Motor neuron (in vitro differentiated cells): Measurements from ENCODE around the gene SEPHS1. TPM values are rescaled to one million over a fixed set of nuclear protein-coding genes. Genes with fewer than 3 reads are reported as not detected.
"Not testable (repeated sequence)": the region's sequence is repeated elsewhere in the genome, so short reads cannot be mapped to it uniquely, and the experiment has no call there.

Experiments used
- ATAC-seq, 8 experiments: fragments of 200-7000 bp; cut with Tn5 transposase; replicated peaks in 6 of 8; 2 replicates each; pipeline ENCODE4 v1.8.0; 2021; ENCODE audit warnings: mild to moderate bottlenecking in 8 of 8, moderate library complexity in 8 of 8
- H3K27ac ChIP-seq, 2 donors: fragments of 250-450 bp; sonication (Bioruptor Pico); 2 replicates each; pipeline ENCODE4 v1.9.0; 2021; ENCODE audit warnings: antibody characterized with exemption in 2 of 2, mild to moderate bottlenecking in 2 of 2, moderate library complexity in 1 of 2
- H3K4me1 ChIP-seq, 2 donors: fragments of 250-450 bp; sonication (Bioruptor Pico); replicated peaks in 1 of 2; 2 replicates each; pipeline ENCODE4 v1.6.1; 2021; ENCODE audit warnings: antibody characterized with exemption in 2 of 2, mild to moderate bottlenecking in 2 of 2, moderate library complexity in 1 of 2
- H3K4me3 ChIP-seq, 5 donors: fragments of 250-450 bp; sonication (Bioruptor Pico); 2 replicates each; pipeline ENCODE4 v1.9.0; 2021; ENCODE audit warnings: antibody characterized with exemption in 5 of 5, mild to moderate bottlenecking in 5 of 5, moderate library complexity in 4 of 5
- WGBS, 10 experiments: fragments of 450-650 bp; shearing (Covaris generic); methylation state at CpG; one replicate each; pipeline ENCODE4 v1.0.0; 2022; 5-methylcytosine and 5-hydroxymethylcytosine counted together
- in situ Hi-C, 9 experiments: fragments of 400-800 bp; cut with MboI; loops; one replicate each; pipeline ENCODE4 v1.15.0; 2021; ENCODE audit warnings: low sequenced_read_pairs in 9 of 9, low pct_unique_long_range_greater_than_20kb in 2 of 9; ENCODE audit not compliant: unreplicated experiment in 9 of 9
- total RNA-seq, 8 experiments: library from RNA; unstranded; fragments of 300-600 nt; gene quantifications; 2 replicates each; pipeline versions ENCODE4 v1.2.3 to v1.2.4, GENCODE V29; 2022

SEPHS1 gene
- total RNA-seq, 8 experiments from 2014 or later = 19.7 to 93.3 (median 42.9) TPM

DNA sequence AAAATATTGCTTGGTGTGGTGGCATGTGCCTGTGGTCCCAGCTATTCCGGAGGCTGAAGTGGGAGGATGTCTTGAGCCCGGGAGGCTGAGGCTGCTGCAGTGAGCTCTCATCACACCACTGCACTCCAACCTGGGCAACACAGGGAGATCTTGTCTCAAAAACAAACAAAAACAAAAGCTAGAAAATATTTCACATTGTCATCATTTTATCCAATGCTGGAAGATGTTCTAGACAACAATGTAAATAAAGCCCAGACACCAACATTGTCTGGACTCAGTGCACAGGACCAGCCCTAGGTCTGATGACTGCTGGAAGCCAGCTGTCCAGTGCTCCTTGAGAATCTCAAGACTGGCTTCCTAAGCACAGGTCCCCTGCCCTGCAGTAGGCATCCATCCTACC is 13.5 kb downstream of the SEPHS1 start:
- 93 to 100% (median 100%) methylated on average over 1 to 2 of the region's 2 CpGs; no CpG with 5 or more reads in 5 of the 10 experiments for WGBS, 10 experiments
- Histone ChIP-seq H3K4me3 (no peak overlapping the region), H3K27ac (no peak overlapping the region), H3K4me1 (peaks cover 0 to 2% of the 10 kb centered on the region in 2 donors)
- no peak for ATAC-seq
- in situ Hi-C loops = no loop called here

DNA sequence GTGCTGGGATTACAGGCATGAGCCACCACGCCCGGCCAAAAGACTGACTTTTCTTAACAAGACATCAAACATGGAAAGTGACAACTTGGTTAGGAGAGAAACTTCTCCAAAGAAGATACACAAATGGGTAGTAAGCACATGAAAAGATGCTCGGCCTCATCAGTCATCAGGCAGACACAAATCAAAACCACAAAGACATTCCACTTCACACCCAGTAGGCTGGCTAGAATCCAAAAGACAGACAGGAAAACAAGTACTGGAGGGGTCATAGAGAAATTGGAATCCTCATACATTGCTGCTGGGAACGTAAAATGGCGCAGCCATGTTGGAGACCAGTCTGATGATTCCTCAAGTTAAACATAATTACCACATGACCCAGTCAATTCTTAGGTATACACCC is 16.4 kb downstream of the SEPHS1 start:
- in situ Hi-C loops = no loop called here
- 75 to 100% (median 95%) methylated on average over 2 to 3 of the region's 5 CpGs; no CpG with 5 or more reads in 1 of the 10 experiments for WGBS, 10 experiments
- no peak overlapping the region for H3K4me3 ChIP-seq
- no peak for ATAC-seq
- no peaks in the 10 kb centered on the region for H3K4me1 ChIP-seq
- no peak overlapping the region for H3K27ac ChIP-seq

DNA sequence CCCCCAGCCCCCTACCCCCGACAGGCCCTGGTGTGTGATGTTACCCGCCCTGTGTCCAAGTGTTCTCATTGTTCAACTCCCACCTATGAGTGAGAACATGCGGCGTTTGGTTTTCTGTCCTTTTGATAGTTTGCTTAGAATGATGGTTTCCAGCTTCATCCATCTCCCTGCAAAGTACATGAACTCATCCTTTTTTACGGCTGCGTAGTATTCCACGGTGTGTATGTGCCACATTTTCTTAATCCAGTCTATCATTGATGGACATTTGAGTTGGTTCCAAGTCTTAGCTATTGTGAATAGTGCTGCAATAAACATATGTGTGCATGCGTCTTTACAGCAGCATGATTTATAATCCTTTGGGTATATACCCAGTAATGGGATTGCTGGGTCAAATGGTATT is 17.1 kb downstream of the SEPHS1 start:
- ATAC-seq, H3K4me1 ChIP-seq, in situ Hi-C loops, H3K4me3 ChIP-seq, H3K27ac ChIP-seq: not testable (repeated sequence)
- 93 to 100% (median 100%) methylated on average over 2 to 6 of the region's 8 CpGs; no CpG with 5 or more reads in 5 of the 10 experiments for WGBS, 10 experiments

DNA sequence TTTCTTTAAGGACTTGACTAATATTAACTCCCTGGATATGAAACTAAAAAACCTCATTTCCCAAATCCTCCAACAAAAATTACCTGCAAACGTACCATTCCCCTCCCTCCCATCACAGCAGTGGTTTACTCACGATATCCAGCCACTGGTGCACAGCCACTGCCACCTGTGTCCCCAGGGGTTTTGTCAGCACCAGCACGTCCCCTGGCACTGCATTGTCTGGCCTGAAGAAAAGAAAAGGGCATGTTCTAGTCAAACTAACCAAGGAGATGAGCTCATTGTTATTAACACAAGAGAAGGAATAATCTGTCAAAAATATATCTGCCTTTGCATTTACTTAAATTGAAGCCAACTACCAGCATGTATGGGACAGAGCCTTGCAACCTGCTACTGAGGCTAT is 18.5 kb downstream of the SEPHS1 start:
- ATAC-seq = no peak
- Histone ChIP-seq H3K4me3 (no peak overlapping the region), H3K4me1 (no peaks in the 10 kb centered on the region), H3K27ac (no peak overlapping the region)
- WGBS, 10 experiments = 40 to 93% (median 82%) methylated on average over 1 to 3 of the region's 3 CpGs; no CpG with 5 or more reads in 3 of the 10 experiments
- in situ Hi-C loops = no loop called here

DNA sequence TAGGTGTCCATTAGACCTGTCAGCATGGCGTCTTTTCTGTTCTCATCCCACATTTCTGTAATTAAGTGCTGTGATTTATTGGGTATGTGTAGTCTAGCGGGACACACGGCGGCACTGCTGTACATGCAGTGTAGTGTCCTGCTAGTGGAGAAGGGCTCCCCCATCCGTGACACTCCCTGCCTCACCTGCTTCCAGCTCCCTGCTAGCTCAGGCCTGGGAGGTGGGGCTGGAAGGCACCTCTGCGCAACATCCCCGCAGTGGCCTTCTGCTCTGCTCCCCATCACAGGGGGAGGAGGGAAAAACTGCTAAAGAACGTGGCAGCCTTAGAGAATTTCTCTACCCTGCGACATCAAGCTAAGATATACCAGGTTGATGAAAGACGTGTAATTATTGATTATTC is 19.5 kb downstream of the SEPHS1 start:
- WGBS, 10 experiments = 88 to 100% (median 96%) methylated on average over 1 to 5 of the region's 10 CpGs; no CpG with 5 or more reads in 4 of the 10 experiments
- Histone ChIP-seq H3K27ac (no peak overlapping the region), H3K4me1 (no peaks in the 10 kb centered on the region), H3K4me3 (no peak overlapping the region)
- in situ Hi-C loops = no loop called here
- peak in 2 of 8 experiments; percentile 24 to 27 for ATAC-seq

DNA sequence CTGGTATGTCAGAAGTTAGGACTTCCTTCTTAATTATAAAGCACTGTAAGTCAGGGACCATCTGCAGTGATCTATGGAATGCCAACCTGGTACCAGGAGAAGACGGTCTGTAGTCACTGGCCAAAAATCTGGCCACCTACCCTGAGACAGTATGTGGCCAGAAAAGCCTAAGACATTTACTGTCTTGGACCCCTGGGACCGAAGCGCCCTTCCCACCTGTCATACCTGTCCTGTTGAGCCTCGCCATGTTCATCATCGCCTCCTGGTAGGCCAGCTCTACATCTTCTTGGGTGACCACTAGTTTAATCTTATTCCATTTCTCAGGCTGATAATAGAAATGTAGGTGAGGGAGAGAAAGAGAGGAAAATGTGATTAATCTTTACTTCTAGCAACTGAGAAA is 20.0 kb downstream of the SEPHS1 start:
- H3K4me3 ChIP-seq = no peak overlapping the region
- no peak overlapping the region for H3K27ac ChIP-seq
- no peaks in the 10 kb centered on the region for H3K4me1 ChIP-seq
- ATAC-seq = no peak
- 91 to 100% (median 97%) methylated on average over 1 to 5 of the region's 5 CpGs; no CpG with 5 or more reads in 4 of the 10 experiments for WGBS, 10 experiments
- in situ Hi-C loops = no loop called here

DNA sequence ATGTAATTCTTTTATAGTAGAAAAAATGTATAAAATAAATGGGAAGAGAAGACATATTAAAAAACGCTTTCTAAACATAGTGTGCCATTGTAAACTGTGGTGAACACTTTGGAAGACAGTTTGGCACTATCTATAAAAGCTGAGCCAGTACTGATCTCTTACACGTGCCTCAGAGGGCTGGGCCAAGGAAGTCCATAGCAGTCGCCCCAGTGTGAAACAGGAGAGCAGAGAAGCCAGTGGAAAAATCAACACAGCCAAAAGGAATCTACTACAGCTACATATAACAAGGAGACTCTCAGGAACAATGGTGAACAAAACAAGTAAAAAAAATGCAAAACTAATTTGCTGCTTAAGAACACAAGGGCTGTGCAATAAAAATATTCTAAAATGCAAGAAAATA is 20.6 kb downstream of the SEPHS1 start:
- ATAC-seq = peak in 3 of 8 experiments; percentile 11 to 62 (median 56)
- in situ Hi-C loops = no loop called here
- WGBS, 10 experiments = 3 to 100% (median 67%) methylated on average over 1 to 3 of the region's 3 CpGs; no CpG with 5 or more reads in 2 of the 10 experiments
- Histone ChIP-seq H3K27ac (no peak overlapping the region), H3K4me3 (no peak overlapping the region), H3K4me1 (no peaks in the 10 kb centered on the region)

DNA sequence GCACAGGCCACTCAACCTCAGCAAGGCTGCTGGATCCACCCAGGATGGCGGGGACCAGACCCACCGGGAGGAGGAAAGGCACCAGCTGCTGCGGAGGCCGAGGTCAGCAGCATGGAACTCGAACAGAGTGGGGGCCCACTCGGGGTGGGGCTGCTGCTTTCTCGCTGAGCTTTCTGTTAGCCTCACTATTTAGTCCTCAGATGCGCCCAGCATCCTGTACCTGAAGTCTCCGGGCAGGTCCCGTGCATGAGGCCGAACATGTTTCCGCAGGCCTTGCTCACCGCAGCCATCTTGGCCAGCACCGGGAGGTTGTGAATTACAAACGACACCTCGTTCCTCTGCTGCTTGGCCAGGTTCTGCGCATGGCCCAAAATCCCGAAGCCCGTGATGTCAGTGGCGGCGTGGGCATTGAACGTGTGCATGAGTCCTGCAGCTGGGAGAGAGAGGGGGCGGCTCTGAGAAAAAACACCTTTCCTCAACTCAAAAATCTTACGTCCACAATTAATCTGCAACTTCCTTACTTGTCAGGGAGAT is 25.4 kb downstream of the SEPHS1 start:
- H3K4me3 ChIP-seq = no peak overlapping the region
- no peaks in the 10 kb centered on the region for H3K4me1 ChIP-seq
- in situ Hi-C loops = loop anchor here in 1 of 9 experiments (25.0 kb wide), 1 partner anchor 160 kb away; the partner anchor contains the start of gene MCM10
- no peak for ATAC-seq
- 90 to 100% (median 100%) methylated on average over 1 to 10 of the region's 24 CpGs; no CpG with 5 or more reads in 1 of the 10 experiments for WGBS, 10 experiments
- no peak overlapping the region for H3K27ac ChIP-seq

DNA sequence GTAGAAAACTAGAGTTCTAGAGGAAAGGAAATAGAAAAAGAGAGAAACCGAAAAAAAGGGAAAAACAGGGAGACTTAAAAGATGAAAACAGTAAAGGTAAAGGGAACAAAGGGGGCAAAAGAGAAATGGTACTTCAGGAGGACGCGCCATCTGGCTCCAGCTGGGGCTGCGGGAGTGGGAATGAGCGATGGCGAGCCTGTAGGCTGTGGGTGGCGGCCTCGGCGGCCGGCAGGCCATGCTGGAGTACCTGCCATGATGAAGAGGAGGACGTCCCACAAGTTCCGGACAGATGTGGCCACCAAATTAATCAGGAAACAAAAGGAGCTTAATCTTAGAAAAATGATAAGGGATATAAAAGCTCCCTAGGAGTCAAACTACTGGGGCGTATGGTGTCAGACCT is 26.5 kb downstream of the SEPHS1 start:
- H3K4me1 ChIP-seq = no peaks in the 10 kb centered on the region
- no peak for ATAC-seq
- whole genome bisulfite sequencing, 10 experiments = 80 to 100% (median 93%) methylated on average over 1 to 13 of the region's 13 CpGs
- no peak overlapping the region for H3K4me3 ChIP-seq
- H3K27ac ChIP-seq = no peak overlapping the region
- in situ Hi-C loops = loop anchor here in 1 of 9 experiments (25.0 kb wide), 1 partner anchor 159 kb away; the partner anchor contains the start of gene MCM10

DNA sequence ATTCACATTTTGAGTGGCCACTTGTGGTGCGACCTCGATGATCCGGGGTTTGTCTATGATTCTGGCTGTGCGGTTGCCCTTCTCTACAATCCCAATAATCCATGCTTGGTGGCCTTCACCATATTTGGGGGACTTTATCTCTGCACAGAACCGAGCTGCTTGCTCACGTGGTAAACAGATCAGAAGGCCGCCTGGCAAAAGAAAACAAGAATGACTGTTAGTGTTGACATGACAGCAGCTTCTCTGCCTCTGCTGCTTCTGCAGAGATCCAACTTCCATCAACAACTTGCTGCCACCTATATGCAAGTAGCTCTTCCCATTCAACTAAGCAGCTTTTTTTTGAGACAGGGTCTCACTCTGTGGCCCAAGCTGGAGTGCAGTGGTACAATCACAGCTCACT is 28.9 kb downstream of the SEPHS1 start:
- no peak for ATAC-seq

DNA sequence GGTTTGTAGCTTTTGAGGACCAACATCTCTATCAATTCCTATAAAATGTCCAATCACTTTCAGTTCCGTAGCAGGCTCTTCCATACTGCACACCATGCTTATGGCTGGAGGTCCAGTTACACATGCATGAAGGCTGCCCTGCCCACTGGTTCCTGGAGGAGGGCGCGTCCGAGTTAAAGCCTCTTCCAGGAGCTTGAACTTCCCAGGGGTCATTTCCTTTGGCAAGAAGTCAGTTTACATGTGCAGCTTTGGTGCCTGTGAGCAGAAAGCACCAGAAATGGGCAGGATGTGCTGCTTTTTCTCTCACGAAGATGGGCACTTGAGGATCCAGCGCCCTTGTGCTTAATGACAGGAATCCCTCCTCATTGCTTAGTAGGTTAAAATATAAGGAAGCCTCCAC is 30.6 kb downstream of the SEPHS1 start:
- ATAC-seq = peak in 3 of 8 experiments; percentile 47 to 99 (median 99)
- WGBS, 10 experiments = 57 to 100% (median 79%) methylated on average over 2 to 4 of the region's 6 CpGs; no CpG with 5 or more reads in 4 of the 10 experiments
- Histone ChIP-seq H3K27ac (no peak overlapping the region), H3K4me1 (no peaks in the 10 kb centered on the region), H3K4me3 (no peak overlapping the region)
- in situ Hi-C loops = loop anchor here in 1 of 9 experiments (25.0 kb wide), 1 partner anchor 155 kb away; the partner anchor contains the start of gene MCM10

More for the DNA sequence above, 28.9 kb downstream of the SEPHS1 start:
- WGBS, 10 experiments = 75 to 100% (median 100%) methylated on average over 2 to 3 of the region's 7 CpGs; no CpG with 5 or more reads in 5 of the 10 experiments
- H3K4me3 ChIP-seq = no peak overlapping the region
- in situ Hi-C loops = loop anchor here in 1 of 9 experiments (25.0 kb wide), 1 partner anchor 157 kb away; the partner anchor contains the start of gene MCM10
- no peak overlapping the region for H3K27ac ChIP-seq
- H3K4me1 ChIP-seq = no peaks in the 10 kb centered on the region

DNA sequence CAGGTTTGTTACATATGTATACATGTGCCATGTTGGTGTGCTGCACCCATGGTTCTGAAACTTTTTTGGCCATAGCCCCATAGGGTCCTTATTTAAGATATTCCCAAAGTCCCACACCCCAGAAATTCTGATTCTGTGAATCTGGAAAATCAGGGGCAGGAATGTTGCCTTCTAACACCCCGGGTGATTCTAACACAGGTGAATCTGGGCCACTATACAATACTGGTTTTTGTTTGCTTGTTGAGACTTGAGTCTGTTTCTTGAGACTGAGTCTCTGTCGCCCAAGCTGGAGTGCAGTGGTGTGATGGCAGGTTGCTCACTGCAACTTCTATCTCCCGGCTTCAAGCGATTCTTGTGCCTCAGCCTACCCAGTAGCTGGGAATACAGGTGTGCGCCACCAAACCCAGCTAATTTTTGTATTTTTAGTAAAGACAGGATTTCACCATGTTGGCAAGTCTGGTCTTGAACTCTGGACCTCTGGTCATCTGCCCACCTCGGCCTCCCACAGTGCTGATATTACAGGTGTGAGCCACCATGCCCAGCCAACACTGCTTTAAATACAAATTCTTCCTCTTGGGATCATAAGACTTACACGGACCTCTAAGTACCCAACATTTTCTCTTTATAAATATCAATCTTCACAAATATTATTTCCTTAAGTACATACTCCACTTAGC is 31.3 kb downstream of the SEPHS1 start:
- 59 to 100% (median 100%) methylated on average over 1 to 7 of the region's 7 CpGs; no CpG with 5 or more reads in 3 of the 10 experiments for WGBS, 10 experiments
- ATAC-seq = no peak
- Histone ChIP-seq H3K27ac (no peak overlapping the region), H3K4me3 (no peak overlapping the region), H3K4me1 (no peaks in the 10 kb centered on the region)
- in situ Hi-C loops = loop anchor here in 1 of 9 experiments (25.0 kb wide), 1 partner anchor 154 kb away; the partner anchor contains the start of gene MCM10

DNA sequence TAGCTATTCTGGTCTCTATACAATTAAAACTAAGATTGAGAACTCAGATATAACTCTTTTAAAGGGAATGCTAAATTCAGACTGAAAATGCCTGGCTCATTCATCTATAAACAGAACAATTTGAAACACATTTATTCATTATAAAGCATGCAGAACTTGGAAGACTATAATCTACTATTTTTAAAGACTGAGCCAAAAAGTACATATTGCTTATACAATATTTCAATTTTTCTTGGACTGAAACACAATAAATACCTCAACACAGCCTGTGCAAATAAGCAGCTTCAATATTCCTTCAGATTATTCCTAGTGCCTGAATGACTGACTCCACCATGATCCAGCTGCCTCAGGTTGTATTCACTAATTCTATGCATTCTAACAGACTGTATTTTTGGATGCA is 32.7 kb downstream of the SEPHS1 start:
- Histone ChIP-seq H3K27ac (no peak overlapping the region), H3K4me1 (no peaks in the 10 kb centered on the region), H3K4me3 (no peak overlapping the region)
- in situ Hi-C loops = loop anchor here in 1 of 9 experiments (25.0 kb wide), 1 partner anchor 153 kb away; the partner anchor contains the start of gene MCM10
- ATAC-seq = peak in 1 of 8 experiments; percentile 40
